Stimulated activated effector memory CD8-positive, alpha-beta T cell treated with anti-CD3 and anti-CD28 coated beads, Interleukin-12 subunit alpha, Interleukin-12 subunit beta, amount 100 ng/mL, for 72 hours (primary cell): ENCODE data around the gene SRGAP2B.
"Not testable (repeated sequence)": the region's sequence is repeated elsewhere in the genome, so short reads cannot be mapped to it uniquely, and the experiment has no call there.

Source experiments
- ATAC-seq: fragments of 150-1000 bp; cut with Tn5 transposase; 2 replicates; pipeline ENCODE4 v1.10.0; 2021
- DNase-seq, 2 donors: peaks; one replicate each; pipeline ENCODE4 v3.0.0; 2021 to 2022; ENCODE audit warnings: low spot score in 2 of 2
- H3K27ac Mint-ChIP-seq: one replicate; pipeline ENCODE4 v1.8.0; 2022; ENCODE audit warnings: mild to moderate bottlenecking, mixed read lengths
- H3K36me3 Mint-ChIP-seq: one replicate; pipeline ENCODE4 v1.8.0; 2022; ENCODE audit warnings: mild to moderate bottlenecking, mixed read lengths
- H3K4me1 Mint-ChIP-seq: one replicate; pipeline ENCODE4 v1.8.0; 2022; ENCODE audit warnings: mixed read lengths
- H3K4me3 Mint-ChIP-seq: one replicate; pipeline ENCODE4 v1.8.0; 2022; ENCODE audit warnings: mild to moderate bottlenecking, mixed read lengths
- H3K9me3 Mint-ChIP-seq: one replicate; pipeline ENCODE4 v1.8.0; 2022; ENCODE audit warnings: mixed read lengths

SRGAP2B gene

DNA sequence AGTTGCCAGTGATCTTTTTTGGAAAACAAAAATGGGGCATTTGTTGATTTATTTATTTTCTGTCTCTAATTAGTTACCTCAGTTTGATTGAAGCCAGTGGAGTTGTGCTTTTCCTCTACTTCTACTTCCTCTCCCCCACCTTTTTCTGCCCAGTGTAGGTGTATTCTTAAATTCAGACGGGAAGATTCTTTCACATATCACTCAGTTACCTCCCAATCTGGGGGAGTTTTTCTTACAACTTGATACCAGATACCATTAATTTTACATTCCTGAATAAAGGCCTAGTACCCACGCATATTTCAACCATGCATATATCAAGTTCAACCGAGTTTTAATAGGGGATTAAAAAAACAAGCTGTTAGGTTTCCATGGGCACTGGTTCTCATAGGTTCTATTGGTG, 16.5 kb upstream of the SRGAP2B start:
- DNase-seq, H3K4me3 Mint-ChIP-seq, H3K27ac Mint-ChIP-seq, H3K36me3 Mint-ChIP-seq, ATAC-seq, H3K9me3 Mint-ChIP-seq, H3K4me1 Mint-ChIP-seq: not testable (repeated sequence)

GRCh38 chr1:145103294-145103693, 8.2 kb upstream of the SRGAP2B start:
- DNase-seq, H3K9me3 Mint-ChIP-seq, H3K4me3 Mint-ChIP-seq, H3K27ac Mint-ChIP-seq, H3K4me1 Mint-ChIP-seq, ATAC-seq, H3K36me3 Mint-ChIP-seq: not testable (repeated sequence)

DNA sequence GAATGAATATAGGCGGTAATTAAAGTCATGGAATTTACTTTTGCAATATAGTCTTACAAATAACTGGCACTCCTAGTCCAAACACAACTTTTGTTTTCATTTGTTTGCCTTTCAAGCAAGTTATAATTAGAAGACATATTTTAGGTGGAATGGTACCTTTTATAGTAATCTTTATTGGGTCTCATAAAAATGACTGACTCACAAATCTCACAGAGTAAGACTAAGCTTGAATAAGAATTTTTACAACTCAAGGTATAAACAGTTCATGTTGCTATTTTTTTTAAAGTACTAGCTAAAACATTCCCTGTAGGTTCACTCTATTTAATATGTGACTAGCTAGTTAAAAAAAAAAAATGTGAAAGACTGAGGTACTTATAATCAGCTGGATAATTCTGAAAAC, 6.6 kb upstream of the SRGAP2B start:
- not testable (repeated sequence) for H3K4me1 Mint-ChIP-seq, DNase-seq, H3K9me3 Mint-ChIP-seq, H3K27ac Mint-ChIP-seq, ATAC-seq, H3K4me3 Mint-ChIP-seq, H3K36me3 Mint-ChIP-seq

DNA sequence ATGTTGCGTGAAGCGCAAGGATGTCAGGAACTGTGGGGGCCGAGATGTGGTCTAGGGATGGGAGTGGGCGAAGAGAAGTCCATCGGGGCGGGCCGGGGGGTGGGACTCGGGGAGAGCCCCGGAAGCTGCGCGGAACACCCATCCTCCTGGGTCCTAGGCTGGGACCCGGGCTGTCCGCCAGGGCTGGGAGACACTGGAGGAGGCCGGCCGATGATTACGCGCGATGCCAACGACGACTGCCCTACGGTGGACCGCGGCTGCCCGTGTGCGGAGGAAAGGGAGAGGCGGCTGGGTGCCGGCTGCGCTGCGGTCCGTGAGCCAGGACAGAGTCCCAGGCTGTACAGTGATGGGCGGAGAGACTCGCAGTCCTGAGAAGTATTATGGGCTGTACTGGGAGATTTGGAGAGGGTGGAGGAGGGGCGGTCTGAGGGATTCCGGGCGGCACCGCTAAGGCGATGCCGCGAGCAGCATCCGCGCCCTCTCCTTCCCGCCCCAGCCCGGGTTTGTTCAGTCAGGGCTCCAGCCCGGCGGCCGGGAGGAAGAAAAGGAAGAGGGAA, 395 bp downstream of the SRGAP2B start:
- DNase-seq (peak; percentile 12 to 63), ATAC-seq (peak; percentile 18)
- H3K4me3 Mint-ChIP-seq, H3K4me1 Mint-ChIP-seq, H3K36me3 Mint-ChIP-seq, H3K27ac Mint-ChIP-seq, H3K9me3 Mint-ChIP-seq: not testable (repeated sequence)

DNA sequence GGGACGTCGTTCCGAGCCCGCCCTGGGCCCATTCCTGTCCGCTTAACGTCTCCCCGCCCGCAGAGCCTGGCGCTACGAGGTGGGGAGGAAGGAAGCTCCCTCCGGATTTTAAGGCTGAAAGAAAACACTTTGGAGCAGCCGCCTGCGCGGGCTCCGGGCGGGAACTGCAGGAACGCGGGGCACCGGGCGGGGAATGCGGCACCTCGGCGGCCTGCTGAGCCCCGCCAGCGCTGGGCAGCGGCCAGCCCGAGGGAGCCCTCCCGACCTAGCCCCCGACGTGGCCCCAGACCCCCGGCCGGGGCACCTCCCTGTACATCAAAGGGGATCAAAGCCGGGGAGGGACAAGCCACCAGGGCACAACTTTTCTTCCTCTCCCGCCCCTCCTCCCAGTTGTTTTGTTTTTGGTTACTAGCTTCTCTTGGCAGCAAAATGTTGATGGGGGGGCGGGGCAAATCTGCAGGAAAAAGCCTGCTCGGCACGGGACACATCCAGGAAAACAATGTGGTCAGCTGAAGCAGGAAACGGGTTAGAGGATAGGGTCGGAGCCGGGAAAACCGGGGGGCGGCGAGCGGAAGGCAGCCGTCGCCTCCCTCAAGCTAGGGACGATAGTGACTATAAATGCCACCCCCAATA, 1.5 kb downstream of the SRGAP2B start:
- not testable (repeated sequence) for H3K9me3 Mint-ChIP-seq, H3K36me3 Mint-ChIP-seq, ATAC-seq, H3K4me1 Mint-ChIP-seq
- Mint-ChIP-seq H3K4me3 (peak overlapping the region; percentile 77), H3K27ac (peak overlapping the region; percentile 74)
- DNase-seq, result peak; percentile 4 to 50

DNA sequence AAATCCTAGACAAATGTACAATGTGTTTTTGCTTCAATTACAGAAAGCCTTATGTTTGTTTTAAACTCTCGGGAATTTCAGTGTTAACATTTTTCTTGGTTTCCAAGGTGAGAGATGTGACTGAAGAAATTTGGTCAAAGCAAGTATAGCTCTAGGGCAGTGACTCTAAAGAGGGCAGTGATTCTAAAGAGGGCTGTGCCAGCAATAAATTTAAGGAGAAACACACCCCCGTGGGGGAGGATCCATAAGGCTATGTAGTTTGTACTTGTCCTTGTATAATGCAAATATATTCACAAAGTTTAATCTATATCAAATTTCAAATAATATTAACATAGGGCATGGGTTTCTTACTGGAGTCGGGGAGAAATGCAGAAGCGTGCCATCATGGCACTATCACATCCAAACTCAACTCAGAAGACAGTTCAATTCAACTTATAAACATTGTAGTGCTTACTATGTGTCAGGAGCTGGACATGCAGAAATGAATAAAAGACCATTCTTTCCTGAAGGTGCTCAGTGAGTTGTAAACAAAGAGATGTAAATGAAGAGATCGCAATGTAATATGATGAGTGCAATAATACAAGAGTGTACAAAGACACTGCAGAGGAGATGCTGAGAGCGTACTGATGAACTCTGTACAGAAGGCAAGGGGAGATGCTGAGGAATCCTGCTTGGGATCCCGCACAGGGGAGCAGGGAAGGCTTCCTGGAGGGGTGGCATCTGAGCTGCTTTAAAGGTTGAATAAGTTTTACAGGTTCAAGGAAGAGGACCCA, 12.5 kb downstream of the SRGAP2B start:
- H3K4me3 Mint-ChIP-seq, H3K27ac Mint-ChIP-seq, H3K36me3 Mint-ChIP-seq, DNase-seq, ATAC-seq, H3K4me1 Mint-ChIP-seq, H3K9me3 Mint-ChIP-seq: not testable (repeated sequence)

- not testable (repeated sequence) for H3K4me1 Mint-ChIP-seq, H3K36me3 Mint-ChIP-seq, ATAC-seq, DNase-seq, H3K27ac Mint-ChIP-seq, H3K9me3 Mint-ChIP-seq, H3K4me3 Mint-ChIP-seq
These were observed 14.9 kb downstream of the SRGAP2B start for GRCh38 chr1:145080193-145080592.

- H3K36me3 Mint-ChIP-seq, H3K9me3 Mint-ChIP-seq: not testable (repeated sequence)
These were observed 15.4 kb downstream of the SRGAP2B start for GRCh38 chr1:145079737-145080136.

DNA sequence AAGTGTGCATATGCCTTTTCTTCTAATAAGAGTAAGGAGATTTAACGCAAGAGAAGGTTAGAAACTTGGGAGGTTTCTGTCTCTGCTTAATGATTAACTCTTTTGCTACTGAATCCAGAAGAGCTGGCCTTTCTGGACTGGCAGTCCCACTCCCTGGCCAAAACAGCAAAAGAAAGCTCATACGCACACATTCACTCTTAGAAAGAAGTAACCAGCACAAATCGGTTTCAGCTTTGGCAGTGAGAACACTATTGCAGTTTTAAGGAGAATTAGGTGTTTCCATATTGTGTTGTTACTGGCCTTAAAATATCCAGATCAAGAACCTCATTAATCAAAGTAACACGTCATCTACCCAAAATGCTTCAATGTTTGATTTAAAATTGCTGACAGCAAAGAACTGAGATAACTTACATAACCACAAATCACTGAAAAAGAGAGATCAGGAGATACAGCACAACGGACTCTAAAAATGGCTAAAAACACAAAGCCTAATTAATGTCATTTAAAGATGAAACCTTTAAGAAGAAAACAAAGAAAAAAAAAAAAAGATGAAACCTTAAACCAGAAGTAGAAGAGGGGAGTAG, 16.2 kb downstream of the SRGAP2B start:
- not testable (repeated sequence) for H3K4me3 Mint-ChIP-seq, H3K4me1 Mint-ChIP-seq, H3K36me3 Mint-ChIP-seq, DNase-seq, H3K27ac Mint-ChIP-seq, ATAC-seq, H3K9me3 Mint-ChIP-seq

More at GRCh38 chr1:145079737-145080136, 15.4 kb downstream of the SRGAP2B start:
- H3K27ac Mint-ChIP-seq, H3K4me1 Mint-ChIP-seq, H3K4me3 Mint-ChIP-seq, ATAC-seq, DNase-seq: not testable (repeated sequence)

- not testable (repeated sequence) for ATAC-seq, H3K36me3 Mint-ChIP-seq
These were observed 17.0 kb downstream of the SRGAP2B start for GRCh38 chr1:145077872-145078786.

DNA sequence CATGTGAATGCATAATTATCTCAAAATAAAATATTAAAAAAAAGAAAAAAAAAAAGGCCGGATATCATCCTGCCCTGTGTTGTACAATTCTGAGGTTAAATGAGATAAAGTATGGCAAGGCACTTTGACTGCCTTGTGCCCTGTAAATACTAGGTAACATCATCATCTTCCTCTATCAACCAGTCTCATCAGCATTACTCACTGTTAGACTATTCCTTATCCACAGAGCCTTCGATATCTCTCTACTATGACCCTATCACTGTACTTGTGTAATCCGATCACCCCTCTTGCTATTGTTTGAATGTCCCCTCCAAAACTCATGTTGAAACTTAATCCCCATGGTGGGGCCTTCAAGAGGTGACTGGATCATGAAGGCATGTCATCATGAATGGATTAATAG, 18.3 kb downstream of the SRGAP2B start:
- not testable (repeated sequence) for H3K36me3 Mint-ChIP-seq, H3K9me3 Mint-ChIP-seq, DNase-seq, H3K4me3 Mint-ChIP-seq, H3K27ac Mint-ChIP-seq, H3K4me1 Mint-ChIP-seq, ATAC-seq

More at GRCh38 chr1:145077872-145078786, 17.0 kb downstream of the SRGAP2B start:
- not testable (repeated sequence) for H3K27ac Mint-ChIP-seq, H3K4me1 Mint-ChIP-seq, H3K4me3 Mint-ChIP-seq, H3K9me3 Mint-ChIP-seq, DNase-seq

- ATAC-seq, result peak; percentile 63
- not testable (repeated sequence) for H3K4me3 Mint-ChIP-seq, H3K9me3 Mint-ChIP-seq, H3K27ac Mint-ChIP-seq, H3K4me1 Mint-ChIP-seq, H3K36me3 Mint-ChIP-seq, DNase-seq
These were observed 21.0 kb downstream of the SRGAP2B start for GRCh38 chr1:145074021-145074559.

- H3K4me1 Mint-ChIP-seq, H3K36me3 Mint-ChIP-seq, H3K4me3 Mint-ChIP-seq, H3K9me3 Mint-ChIP-seq, ATAC-seq, H3K27ac Mint-ChIP-seq, DNase-seq: not testable (repeated sequence)
These were observed 23.6 kb downstream of the SRGAP2B start for GRCh38 chr1:145071569-145071968.

DNA sequence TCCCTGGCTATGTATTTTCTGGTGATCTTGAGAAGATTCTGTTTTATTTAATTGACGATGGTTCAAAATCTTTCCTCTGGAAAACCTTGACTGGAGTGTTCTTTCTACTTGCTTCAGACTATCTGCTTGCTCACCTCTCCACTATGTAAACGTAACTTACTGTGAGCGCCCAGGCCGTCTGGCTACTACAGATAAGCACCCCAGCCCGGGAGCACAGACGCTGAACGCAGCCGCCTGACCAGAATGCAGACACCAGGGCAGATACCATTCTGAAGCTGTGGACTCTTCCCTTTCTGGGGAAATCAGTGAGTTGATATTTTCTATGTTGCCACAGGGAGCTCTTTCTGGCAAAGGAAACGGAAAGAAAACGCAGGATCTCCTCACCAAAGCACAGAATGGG, 28.6 kb downstream of the SRGAP2B start:
- not testable (repeated sequence) for H3K4me1 Mint-ChIP-seq, DNase-seq, H3K9me3 Mint-ChIP-seq, H3K36me3 Mint-ChIP-seq, ATAC-seq, H3K27ac Mint-ChIP-seq, H3K4me3 Mint-ChIP-seq
